GM21576 (cell line): ENCODE results near the gene CALB2.
A peak's percentile ranks its signal among the peaks of the same experiment; 100 is the strongest.
"Not testable (repeated sequence)": the region's sequence is repeated elsewhere in the genome, so short reads cannot be mapped to it uniquely, and the experiment has no call there.

Experiments used
- ATAC-seq: cut with Tn5 transposase; IDR thresholded peaks from one replicate; pipeline ENCODE4 v1.9.1; 2021; ENCODE audit warnings: mild to moderate bottlenecking, moderate library complexity; ENCODE audit not compliant: unreplicated experiment

CALB2 gene, protein sequence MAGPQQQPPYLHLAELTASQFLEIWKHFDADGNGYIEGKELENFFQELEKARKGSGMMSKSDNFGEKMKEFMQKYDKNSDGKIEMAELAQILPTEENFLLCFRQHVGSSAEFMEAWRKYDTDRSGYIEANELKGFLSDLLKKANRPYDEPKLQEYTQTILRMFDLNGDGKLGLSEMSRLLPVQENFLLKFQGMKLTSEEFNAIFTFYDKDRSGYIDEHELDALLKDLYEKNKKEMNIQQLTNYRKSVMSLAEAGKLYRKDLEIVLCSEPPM

DNA sequence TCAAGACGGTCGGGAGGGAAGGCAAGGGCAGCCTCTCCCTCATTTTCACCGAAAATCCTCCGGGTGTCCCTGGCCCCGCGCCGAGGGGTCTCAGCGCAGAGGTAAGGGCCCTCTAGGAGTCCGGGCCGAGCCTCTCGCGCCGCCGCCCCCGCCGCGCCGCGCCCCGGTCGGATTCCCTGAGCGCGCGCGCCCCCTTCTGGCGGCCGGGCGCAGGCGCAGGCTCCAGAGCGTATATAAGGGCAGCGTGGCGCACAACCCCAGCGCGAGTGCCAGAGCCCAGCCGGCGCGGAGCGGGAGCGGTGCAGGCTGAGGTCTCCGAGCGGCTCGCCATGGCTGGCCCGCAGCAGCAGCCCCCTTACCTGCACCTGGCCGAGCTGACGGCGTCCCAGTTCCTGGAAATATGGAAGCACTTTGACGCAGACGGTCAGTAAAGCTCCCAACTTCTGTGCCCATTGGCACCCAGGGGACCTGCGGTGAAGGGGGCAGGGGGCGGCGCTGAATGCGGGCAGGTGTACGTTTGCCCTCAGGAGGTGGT is at the start of gene CALB2:
TSS of gene CALB2 (plus strand) at position 260 of the 535 bp plus-strand sequence. CDS start at position 330, 70 bp downstream.
- ATAC-seq, result peak; percentile 77

DNA sequence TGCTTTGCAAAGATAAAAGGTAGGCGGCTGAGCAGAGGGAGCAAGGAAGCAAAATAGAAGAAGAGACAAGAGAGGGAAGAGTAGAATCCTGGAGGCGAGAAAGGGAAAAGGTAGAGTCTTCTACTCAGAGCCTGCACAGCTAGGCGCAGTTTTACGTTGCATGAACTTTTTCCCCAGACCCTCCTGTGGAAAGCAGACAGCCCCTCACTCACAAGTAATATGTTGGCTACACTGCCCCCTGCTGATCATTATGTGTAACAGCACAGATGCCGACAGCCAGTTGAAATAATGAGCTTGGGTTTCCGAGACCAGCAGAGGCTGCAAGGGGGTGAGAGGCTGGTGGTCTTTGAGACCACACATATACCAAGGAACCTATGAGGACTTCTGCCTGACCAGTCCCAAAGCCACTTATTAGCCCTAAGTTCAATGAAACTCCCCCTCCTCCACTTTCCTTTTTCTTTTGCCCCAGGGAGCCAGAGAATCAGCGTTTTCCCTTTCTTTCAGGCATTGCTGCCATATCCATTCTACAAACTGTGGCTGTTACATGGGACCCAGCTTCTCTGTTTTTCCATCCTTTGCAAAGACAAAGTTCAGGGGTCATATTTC is 46.9 kb upstream of the CALB2 start:
- no peak for ATAC-seq

DNA sequence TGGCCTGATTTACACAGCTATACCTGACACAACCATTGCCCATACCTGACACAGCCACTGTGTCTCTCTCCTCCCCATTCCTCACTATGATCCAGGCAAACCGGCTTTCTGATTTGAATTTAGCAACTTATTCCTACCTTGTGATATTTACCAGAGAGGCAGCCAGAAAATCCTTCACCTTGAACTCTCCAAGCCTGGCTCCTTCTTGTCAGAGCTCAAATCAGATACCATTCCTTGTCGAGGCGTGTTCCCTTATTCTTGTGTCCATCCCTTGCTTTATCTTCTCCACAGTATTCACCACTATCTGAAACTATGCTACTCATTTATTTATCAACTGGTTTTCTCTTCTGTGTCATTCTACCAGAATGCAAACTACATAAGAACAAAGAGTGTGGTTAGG is 44.9 kb upstream of the CALB2 start:
- not testable (repeated sequence) for ATAC-seq

DNA sequence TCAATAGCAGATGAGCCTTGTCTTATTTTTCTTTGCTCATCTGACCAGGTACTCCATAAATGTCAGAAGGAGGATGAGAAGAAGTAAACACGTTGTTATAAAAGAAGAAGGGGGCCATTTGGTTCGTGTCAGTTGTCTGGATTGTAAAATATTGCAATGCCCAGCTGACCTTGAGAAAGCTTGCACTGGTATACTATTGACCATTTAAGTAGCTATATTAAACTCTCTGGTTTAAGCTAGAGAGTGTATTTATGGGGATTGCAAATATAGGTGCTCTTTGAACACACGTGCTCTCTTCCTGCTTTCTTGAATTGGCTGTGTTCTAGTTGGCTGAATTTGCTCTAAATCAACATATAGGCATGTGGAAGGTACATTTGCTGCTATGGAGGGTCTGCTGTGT is 43.3 kb upstream of the CALB2 start:
- no peak for ATAC-seq

DNA sequence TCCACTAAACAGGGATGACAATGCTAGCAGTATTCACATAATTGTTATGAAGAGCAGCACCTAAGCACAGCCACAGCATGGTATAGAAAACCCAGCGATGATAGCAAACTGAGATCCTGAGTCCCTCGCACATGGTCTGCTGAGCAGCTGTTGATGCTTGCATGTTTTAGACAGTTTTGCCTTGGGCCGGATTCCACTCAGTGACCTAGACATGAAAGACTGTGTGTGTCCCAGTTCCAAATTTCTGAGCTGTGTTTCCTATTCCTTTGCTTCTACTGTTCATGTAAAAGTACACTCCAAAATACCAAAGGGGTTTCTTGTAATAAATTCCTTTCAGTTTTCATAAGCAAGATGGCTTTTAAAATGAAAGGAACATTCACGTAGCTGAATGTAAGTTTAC is 38.5 kb upstream of the CALB2 start:
- ATAC-seq, result no peak

DNA sequence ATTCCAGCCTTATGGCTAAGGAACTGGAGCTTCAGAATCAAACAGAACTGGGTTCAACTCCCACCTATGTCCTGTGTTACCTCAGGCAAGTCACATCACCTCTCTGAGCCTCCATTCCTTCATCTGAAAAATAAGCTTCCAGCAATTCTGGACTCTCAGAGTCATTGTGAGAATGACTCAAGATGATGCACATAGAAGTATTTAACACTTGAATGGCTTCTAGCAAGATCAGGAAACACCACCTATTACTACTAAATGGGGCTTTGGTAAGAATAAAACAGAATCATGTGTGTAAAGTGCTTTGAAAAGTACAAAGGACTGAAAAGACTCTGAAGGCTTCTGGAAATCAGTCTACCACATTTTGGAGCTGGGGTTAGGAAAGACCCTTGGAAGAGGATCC is 30.8 kb upstream of the CALB2 start:
- ATAC-seq, result no peak

DNA sequence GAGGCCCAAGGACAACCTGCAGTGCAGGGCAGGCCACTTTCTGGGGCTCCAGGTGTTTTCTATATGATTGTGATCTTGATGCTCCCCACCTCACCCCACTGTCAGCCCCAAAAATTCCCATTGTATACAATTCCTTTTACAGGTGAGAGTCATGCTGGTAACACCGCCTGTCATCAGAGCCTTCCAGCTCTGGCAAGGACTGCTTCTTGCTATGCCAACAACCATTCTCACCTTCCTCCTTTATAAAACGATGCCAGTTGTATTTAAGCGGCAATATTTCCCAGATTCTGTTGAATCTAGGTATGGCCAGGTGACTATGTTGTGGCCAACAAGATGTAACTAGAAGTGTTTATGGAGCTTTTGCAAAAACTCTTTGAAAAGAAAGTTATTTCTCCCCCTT is 30.4 kb upstream of the CALB2 start:
- ATAC-seq, result no peak

DNA sequence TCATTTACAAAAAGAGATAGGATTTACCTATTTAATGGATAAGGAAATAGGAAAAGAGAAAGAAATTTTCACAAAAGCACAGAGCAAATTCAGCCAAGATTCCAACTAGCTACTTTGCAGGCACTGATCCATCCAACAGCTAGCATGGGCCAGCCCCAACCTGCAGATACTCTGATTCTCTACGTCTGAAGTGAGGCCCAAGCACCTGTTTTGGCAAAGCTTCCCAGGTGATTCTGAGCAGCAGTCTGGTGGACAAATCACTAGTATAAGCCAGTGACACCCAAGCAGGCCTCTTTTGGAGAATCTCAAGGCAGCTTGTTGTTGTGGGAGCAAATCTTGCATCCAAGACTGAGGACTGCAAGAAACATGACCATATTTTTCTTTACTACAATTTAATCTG is 20.9 kb upstream of the CALB2 start:
- no peak for ATAC-seq

DNA sequence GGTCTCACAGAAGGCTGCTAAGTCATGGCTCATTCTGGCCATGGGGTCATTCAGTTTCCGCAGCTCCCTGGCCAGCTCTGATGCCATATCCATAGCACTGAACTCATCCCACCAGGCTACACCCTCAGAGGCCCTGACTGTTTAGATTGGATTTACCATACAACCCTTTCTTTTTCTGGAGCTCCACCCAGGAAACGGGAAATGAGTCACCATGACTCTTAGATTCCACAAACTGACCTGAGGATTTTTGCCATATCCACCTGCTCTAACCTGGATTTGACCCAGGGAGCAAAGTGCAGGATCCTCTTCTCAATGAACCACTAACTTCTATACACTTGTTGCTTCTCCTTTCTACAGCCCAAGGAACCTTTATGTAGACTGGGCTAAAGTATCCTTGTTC is 20.3 kb upstream of the CALB2 start:
- ATAC-seq, result no peak

DNA sequence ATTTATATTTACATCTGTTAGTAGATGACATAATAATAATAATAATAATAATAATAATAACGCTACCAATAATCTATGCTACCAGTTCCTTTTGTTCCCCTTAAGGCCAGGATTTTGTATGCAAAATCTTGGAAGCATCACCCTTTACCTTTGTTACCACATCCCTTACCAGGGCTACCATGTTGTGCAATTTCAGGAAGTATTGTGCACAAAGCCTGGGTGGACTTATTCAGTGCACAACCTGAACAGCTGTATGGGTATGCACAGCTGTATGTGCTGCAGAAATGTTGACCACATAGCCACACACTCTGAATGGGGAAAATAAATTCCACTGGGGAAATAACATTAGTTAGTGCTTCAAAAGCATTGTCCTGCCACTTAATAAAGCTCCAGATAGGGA is 19.9 kb upstream of the CALB2 start:
- no peak for ATAC-seq

DNA sequence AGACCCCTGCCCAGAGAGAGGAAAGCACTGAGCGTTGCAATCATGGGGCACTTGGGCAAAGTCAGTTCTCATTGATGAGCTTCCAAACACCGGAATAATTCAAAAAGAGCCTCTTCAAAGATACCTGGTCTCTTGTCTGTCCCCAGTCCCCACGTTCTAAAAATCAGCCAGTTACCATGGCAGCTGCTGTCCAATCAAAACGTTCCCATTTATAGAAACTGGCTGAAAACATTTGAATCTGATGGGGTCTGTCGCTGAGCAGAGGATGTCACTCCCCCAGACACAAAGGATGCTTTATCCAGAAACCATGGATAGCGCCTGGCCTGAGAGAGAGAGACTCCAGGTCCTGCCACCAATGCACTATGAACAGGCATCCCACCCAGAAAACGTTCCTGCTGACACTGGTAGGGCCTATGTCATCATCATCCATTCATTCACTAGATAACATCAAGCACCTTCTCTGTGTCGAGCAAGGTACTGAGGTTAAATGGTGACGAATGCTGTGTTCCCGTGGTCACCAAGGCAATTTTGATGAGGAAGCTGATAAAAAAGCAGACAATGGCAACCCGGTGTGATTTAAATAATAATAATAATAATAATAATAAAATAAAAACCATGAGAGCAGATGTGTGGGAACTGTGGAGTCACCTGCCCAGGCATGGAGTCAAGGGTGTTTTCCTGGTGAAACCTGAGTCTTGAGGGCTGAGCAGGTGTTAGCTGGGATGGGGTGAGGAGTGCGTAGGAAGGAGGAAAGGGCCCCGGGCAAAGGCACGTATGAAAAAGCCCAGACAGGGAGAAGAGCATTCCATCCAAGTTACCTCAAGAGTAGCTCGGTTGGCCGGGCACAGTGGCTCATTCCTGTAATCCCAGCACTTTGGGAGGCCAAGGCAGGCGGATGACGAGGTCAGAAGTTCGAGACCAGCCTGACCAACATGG is 19.0 kb upstream of the CALB2 start:
- ATAC-seq, result no peak

DNA sequence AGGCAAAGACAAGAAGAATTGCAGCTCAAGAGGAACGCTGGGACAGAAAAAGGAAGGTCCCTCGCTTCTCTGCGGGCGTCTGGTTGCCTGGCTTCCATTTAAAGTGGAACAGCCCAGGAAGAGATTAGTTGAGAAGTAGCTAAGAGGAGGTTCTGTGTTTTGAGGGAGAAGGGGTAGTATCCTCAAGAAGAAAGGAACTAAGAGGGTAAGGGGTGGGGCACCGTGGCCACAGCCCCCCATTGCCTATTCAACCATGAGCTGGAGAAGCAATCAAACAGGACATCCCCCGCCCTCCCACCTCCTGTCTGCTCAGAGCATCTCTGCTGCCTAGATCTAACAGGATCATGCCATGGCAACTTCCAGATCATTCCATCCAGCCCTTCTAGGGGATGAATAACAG is 18.1 kb upstream of the CALB2 start:
- ATAC-seq, result no peak

DNA sequence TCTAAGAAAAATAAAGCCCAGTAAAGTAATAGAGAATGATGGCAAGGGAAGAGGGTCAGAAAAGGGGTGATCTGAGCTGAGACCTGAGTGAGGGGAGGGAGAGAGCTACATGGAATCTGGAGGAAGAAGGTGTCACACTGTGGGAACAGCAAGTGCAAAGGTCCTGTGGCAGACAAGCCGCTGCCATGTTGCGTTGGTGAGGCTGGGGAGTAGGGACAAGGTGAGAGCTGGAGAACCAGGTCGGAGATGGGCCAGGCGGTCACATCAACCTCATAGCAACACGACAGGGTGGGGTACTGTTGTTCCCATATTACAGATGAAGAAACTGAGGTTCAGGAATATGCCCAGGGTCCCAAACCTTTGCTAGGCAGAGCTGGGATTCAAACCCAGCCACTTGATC is 16.6 kb upstream of the CALB2 start:
- no peak for ATAC-seq

DNA sequence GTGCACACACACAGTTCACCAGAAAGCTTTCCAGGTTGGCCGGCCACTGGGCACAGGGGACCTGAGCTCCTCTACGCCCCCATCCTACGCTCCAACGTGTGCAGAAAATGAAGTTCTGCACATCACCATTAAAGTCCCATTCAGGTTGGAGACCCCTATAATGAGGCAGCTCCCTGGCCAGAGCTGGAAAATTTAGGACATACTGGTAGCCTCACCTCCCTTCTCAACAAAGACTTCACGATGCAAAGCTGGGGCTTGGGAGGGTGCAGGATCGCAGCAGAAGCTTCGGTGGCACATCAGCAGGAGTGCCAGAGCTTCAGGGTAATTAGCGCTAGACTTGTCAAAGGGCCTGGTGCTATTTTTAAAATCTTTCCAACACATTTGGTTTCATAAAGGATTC is 15.4 kb upstream of the CALB2 start:
- ATAC-seq, result no peak

DNA sequence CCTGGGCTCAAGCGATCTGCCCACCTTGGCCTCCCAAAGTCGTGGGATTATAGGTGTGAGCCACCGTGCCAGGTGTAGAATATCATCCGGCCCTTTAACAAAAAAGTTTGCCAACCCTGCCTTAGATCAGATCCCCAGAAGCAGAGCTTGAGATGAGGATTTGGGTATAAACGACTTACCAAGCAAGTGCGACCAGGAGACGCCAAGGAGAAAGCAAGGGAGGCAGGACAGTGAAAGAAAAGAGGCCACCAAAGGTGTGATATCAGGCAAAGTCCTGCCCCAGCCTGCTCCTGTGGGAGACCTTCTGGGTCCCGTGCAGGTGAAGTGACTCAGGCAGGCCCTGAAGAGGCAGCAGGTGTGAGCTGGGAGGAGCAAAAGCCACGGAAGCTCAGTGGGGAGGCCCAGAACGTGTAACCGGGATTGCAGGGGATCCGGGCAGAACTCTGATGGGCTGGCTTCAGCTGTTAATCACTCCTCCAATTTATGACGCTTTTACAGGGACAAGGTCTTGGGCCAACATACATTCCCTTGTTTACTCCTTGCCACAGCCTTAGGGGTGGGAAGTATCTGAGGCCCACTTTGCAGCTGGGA is 14.1 kb upstream of the CALB2 start:
- no peak for ATAC-seq

DNA sequence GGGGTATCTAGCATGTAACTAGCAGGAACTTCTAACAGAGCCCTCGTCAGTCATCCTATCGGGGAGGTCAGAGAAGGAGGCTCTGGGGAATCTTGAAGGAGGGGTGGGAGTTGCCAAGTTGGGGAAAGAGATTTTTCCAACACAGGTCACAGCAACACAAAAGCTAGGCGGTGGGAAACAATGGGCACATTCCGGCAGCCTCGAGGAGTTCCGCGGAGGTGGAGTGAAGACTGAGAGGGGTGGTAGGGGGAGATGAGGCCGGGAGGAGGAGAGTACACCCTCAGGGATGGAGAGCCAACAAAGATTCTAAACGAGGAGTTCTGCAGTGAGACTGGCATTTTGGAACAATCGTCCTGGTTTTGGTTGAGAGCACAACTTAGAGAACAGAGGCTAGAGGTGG is 13.5 kb upstream of the CALB2 start:
- ATAC-seq, result no peak

DNA sequence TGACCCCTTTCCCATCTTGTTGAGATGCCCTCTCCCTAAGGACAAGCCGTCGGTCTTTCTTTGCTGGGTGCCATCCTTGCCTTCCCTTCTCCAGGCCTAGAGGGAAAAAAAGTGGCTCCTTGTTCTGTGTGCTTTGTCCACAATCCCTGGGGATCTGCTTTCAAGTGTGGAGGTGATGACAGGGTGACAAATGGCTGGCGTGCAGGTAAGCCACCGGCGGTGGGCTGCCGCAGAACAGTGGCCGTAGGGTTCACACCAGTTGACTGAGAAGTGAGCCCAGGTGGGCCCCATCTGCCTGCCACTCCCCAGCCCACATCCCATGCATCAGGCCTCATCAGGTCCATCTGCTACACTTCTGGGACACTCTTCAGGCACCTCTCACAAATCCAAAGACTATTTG is 11.4 kb upstream of the CALB2 start:
- no peak for ATAC-seq

DNA sequence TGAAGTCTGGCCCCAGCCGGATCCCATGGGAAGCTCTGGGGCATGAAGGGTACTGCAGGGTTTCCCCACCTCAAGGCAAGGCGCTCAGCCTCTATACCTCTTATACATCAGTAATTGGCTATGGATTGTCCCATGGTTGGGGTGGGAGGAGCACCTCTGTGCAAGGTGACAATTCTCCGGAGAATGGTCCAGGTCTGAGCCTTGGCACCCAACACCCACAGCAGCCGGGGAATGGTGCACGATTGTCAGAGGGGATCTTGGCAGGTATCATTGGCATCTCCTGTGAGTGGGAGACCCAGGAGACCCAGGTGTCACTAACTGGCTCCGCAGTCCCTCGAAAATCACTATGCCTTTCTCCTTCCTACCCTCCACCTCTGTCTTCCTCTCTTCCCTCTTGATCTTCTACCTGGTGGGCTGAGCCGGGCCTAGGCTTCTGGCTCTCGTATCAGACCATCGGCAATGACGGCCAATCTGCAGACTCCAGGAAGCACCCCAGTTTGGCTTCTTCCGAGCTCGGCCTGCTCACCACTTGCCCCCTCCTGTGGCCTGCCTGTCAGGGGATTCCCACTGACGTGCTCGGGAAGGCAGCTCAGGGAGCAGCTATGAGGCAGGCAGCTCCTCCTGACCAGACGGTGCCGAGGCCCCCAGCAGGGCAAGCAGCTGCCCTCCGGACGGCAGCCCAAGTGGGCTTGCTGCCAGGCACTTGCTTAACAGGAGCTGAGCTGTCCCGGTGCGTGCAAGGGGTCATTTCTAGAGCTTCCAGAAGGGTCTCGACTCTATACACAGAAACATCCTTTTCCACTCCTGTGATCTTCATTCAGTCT is 10.0 kb upstream of the CALB2 start:
- no peak for ATAC-seq

DNA sequence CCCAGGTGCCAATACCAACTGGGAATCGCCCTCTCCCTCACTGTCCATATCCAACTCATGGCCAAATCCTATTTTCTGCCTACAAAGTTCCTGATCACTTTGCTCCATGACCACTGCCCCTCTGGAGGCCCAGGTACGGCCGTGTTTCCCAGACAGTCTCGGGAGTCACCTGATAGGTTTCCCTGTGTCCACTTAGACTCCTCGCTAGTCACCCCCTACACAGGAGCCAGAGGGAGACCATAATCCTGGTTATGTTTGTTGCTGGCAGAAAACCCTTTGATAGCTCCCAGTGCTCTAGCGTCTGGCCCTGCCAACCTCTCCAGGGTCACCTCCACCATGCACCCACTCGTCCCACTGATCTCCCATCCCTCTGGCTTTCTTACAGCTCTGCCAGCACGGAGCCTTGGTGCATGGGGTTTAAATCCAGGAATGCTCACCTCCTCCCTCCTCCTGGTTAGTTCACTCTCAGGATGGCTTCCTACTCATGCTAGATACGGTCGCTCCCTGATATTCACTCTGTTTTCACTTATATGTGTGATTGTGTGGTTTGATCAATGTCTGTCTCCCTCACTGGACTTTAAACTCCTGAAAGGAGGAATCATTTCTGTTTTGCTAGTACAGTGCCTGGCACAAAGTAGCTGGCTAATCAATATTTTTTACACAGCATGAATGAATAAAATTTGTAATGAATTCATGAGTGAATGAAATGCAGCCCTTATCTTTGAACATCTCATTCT is 7.5 kb upstream of the CALB2 start:
- no peak for ATAC-seq

DNA sequence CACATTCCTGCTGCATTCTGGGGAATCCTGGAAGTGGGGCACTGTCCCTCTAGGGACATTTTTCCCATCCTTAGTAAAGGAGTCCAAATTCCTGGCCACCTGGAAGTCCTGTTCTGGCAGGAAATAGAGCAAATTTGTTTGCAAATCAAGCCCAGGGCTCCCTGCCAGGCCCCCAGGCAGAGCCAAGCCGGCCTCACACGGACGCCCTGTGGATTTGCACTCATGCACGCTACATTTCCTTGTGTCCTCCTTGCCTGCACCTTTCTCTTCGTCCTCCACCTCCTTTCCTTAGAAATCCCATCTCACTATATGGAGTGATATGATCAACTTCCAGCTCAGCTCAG is 7.0 kb upstream of the CALB2 start:
- no peak for ATAC-seq
